PC-9 (cell line): ENCODE results near the gene ST6GALNAC3.

Source experiments
- CTCF ChIP-seq: fragments of 200-600 bp; sonication (generic); conservative IDR thresholded peaks from 2 replicates; pipeline ENCODE4 v1.6.1; 2017; ENCODE audit warnings: mixed run types, antibody characterized with exemption, mild to moderate bottlenecking, moderate library complexity
- EZH2 ChIP-seq: fragments of 200-600 bp; sonication (generic); IDR thresholded peaks from 2 replicates; pipeline ENCODE4 v1.8.0; 2017; ENCODE audit warnings: antibody characterized with exemption, low read depth

GRCh38 chr1:76620371-76620770 is 545.8 kb downstream of the ST6GALNAC3 start:
- no peak for TF ChIP-seq CTCF
- no peak for TF ChIP-seq EZH2
